Fibroblast of villous mesenchyme (primary cell): ENCODE measurements around the gene SLC25A26. TPM values are rescaled to one million over a fixed set of nuclear protein-coding genes. Genes with fewer than 3 reads are reported as not detected.

ENCODE experiments used
- DNase-seq: peaks from one replicate; pipeline ENCODE4 v3.0.0-alpha.2; 2010; ENCODE audit warnings: low read depth
- H3K4me3 ChIP-seq: 2 replicates; pipeline ENCODE4 v1.5.1; 2011; ENCODE audit warnings: low read depth, mild to moderate bottlenecking, low read length
- total RNA-seq: library from RNA; depleted of rRNA; stranded (reverse); fragments of >200 nt; gene quantifications from 2 replicates; pipeline ENCODE4 v1.2.3, GENCODE V29; 2012
- TF ChIP-seq, protein P1 (sequence below): IDR thresholded peaks from 2 replicates; pipeline ENCODE4 v1.5.1; 2012; ENCODE audit warnings: low read depth, mild to moderate bottlenecking, low read length; ENCODE audit not compliant: insufficient read depth

Gene SLC25A26
- total RNA-seq, 1 donor: 18.1 TPM

DNA sequence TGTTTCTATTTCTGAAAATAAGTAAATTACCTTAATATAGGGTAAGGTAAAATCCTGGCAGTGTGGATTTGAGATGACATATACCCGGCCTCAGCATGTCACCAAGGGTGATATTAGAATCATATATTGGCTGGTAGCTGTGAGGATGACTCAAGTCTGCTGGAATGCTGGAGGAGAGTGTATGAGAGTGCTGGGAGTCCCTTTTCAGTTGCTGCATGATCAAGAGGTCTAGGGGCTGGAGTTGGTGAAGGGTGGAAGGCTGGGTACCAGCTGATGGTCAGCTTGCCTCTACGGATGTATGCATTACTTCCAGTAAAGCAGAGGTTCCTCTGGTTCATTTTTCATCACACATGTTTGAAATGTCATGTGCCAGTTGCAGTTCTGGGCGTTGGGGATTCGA is 40.6 kb downstream of the SLC25A26 start:
- DNase-seq: no peak
- TF ChIP-seq, protein P1, sequence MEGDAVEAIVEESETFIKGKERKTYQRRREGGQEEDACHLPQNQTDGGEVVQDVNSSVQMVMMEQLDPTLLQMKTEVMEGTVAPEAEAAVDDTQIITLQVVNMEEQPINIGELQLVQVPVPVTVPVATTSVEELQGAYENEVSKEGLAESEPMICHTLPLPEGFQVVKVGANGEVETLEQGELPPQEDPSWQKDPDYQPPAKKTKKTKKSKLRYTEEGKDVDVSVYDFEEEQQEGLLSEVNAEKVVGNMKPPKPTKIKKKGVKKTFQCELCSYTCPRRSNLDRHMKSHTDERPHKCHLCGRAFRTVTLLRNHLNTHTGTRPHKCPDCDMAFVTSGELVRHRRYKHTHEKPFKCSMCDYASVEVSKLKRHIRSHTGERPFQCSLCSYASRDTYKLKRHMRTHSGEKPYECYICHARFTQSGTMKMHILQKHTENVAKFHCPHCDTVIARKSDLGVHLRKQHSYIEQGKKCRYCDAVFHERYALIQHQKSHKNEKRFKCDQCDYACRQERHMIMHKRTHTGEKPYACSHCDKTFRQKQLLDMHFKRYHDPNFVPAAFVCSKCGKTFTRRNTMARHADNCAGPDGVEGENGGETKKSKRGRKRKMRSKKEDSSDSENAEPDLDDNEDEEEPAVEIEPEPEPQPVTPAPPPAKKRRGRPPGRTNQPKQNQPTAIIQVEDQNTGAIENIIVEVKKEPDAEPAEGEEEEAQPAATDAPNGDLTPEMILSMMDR: no peak
- no peak overlapping the region for H3K4me3 ChIP-seq

DNA sequence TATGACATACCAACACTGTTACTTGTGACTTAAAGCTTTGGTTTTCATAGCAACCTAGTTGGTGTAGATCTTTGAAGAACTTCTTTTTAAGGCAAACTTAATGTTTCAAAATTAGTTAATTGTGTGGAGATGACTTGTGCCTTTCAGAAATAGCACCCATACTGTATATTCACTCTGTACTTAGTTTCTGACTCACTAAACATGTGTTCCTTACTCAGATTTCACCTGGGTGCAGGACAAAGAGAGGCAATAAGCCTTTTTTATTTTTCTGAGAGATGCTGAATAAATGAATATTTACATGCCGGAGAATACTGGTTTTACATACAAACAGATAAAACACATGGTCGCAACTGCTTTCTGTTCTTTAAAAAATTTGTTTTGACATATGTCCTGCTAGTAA is 44.8 kb downstream of the SLC25A26 start:
- TF ChIP-seq, protein P1: no peak
- no peak overlapping the region for H3K4me3 ChIP-seq
- no peak for DNase-seq

DNA sequence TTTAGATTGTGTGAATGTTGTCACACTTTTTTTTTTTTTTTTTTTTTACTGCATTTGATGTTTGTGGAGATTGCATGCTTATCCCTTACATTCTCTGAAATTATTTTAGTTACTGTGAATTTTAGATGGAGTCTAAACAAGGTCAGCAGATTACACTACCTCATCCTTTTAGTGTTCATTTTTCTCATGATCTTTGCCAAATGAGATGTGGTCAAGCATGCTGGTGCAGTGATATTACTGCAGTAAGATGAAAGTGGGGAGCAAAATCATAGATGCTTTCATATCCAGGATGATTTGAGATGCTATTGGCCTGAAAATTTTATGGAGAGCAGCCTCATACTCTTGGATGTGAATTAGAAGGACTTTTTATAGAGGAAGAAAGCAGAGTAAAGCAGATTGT is 45.8 kb downstream of the SLC25A26 start:
- TF ChIP-seq, protein P1: no peak
- DNase-seq: no peak
- no peak overlapping the region for H3K4me3 ChIP-seq

DNA sequence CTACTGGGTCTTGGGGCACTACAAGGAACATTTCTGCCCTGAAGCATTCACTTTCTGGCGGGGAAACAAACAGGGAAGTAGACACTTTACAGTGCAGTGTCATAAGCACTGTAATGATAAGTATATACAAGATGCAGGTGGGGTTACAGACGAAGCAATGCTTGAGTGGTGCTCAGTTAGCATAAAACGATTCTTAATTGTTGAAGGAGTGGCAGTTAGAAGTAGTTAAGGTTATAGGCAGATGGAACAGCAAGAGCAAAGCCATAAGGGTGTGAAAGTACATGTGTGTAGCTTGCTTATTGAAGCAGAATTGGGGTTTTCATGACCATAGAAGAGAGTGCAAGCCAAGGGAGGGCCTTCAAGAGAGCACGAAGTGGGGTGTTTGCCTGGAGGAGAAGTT is 46.2 kb downstream of the SLC25A26 start:
- H3K4me3 ChIP-seq: no peak overlapping the region
- DNase-seq: no peak
- TF ChIP-seq, protein P1: no peak

DNA sequence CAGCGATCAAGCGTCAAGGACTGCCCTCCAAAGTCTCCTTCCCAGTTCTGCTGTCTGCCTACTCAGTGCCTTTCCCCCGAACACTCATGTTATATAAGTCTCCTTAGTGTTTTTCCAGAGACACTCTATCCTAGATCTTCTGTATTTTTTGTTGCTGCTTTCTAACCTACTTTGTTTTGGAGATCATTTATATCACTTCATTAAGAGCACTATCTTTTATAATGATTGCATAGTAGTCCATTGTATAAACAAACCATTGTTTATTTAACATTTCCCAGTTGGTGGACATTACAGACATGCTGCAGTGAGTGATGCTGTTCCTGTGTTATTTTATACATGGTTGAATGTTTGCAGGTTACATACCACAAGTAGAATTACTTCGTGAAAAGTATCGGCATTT is 47.1 kb downstream of the SLC25A26 start:
- TF ChIP-seq, protein P1: no peak
- DNase-seq: no peak
- H3K4me3 ChIP-seq: no peak overlapping the region

DNA sequence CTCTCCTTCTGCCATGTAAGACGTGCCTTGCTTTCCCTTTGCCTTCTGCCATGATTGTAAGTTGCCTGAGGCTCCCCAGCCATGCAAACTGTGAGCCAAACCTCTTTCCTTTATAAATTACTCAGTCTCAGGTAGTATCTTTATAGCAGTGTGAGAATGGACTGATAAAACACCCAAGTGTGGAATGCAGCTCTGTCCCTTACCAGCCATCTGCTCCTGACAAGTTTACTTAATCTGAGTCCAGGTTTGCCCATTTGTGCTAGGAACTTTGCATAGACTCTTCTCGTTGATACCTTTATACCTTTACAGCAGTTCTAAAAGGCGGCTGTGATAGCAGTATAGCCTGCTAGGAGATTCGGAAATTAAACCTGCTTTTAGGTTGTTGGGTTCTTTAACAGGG is 48.1 kb downstream of the SLC25A26 start:
- TF ChIP-seq, protein P1: no peak
- no peak overlapping the region for H3K4me3 ChIP-seq
- DNase-seq: no peak

DNA sequence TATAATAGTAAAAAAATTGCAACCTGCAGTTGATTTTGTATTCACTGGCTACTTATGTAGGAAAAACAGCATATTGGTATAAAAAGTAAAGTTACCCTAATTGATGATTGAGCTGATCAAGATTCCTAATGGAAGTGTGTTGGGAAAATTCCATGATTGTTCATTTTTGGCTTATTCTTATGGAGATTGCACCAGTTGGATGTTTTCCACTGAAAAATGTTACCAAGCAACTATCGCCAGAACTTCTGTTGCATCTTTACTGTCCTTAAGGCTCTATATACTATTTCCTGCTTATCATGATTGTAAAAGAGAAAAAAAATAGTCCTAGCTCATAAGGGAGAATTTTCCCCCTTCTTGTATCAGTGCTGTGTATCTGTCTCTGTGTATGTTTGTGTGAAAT is 48.6 kb downstream of the SLC25A26 start:
- peak; percentile 46 for DNase-seq
- TF ChIP-seq, protein P1: no peak
- no peak overlapping the region for H3K4me3 ChIP-seq
